ENCODE measurements around the gene IFT81. TPM values are rescaled to one million over a fixed set of nuclear protein-coding genes. Genes with fewer than 3 reads are reported as not detected.
A peak's percentile ranks its signal among the peaks of the same experiment; 100 is the strongest.

The IFT81 gene
- polyA plus RNA-seq, 1 experiment = 22.1 TPM

DNA sequence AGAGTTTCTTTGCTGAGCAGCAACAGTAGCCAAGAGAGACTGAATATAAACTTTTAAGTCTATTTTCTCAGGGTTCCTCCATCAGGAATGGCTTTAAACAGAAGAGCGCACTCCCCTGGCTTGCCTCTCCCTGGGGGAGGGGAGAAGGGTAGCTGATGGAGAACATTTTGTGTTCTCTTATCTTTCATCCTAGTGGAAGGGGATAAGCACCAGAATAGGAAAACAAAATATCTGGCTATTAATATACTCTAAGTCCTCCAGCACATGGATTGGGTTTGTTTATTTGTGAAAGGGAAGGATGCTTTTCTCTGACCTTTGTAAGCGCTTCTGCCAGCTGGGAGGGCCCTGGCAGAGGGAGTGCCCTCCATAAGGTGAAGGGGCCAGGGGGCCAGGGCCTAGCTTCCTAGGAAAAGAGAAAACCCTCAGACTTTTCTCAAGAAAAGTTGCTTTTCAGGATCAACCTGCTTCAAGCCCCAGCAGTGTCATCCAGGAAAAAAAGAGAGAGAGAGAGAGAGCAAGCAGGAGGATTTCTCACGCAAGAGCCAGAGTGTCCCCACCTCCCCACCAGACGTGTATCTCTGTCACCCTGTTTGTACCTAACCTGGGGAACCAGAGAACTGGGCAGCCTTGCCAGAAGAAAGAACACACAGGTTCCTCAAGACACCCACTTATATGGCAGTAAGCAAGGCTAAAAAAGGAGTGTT lies 122.6 kb downstream of the IFT81 start:
- CTCF ChIA-PET = interaction anchor here (0.9 kb wide), 1 partner anchor 22 kb away, joined by 3 read pairs; no protein-coding TSS in a partner anchor
- no peak for DNase-seq (ENCODE audit: low read depth, low spot score)
- H3K27me3 ChIP-seq (ENCODE audit: control insufficient read depth, insufficient read depth, low read length) = no peaks in the 10 kb centered on the region
- POLR2A ChIA-PET = no interaction called here
- no peak overlapping the region for H3K4me3 ChIP-seq (ENCODE audit: low read depth, low read length)
- H3K27ac ChIP-seq (ENCODE audit: low read depth, low read length) = no peak overlapping the region
- no peak for TF ChIP-seq CTCF (IDR thresholded peaks at IDR 0.05; ENCODE audit: low read depth, low read length)
- peaks cover 6% of the 10 kb centered on the region for H3K9me3 ChIP-seq (ENCODE audit: control insufficient read depth, insufficient read depth, low read length)

DNA sequence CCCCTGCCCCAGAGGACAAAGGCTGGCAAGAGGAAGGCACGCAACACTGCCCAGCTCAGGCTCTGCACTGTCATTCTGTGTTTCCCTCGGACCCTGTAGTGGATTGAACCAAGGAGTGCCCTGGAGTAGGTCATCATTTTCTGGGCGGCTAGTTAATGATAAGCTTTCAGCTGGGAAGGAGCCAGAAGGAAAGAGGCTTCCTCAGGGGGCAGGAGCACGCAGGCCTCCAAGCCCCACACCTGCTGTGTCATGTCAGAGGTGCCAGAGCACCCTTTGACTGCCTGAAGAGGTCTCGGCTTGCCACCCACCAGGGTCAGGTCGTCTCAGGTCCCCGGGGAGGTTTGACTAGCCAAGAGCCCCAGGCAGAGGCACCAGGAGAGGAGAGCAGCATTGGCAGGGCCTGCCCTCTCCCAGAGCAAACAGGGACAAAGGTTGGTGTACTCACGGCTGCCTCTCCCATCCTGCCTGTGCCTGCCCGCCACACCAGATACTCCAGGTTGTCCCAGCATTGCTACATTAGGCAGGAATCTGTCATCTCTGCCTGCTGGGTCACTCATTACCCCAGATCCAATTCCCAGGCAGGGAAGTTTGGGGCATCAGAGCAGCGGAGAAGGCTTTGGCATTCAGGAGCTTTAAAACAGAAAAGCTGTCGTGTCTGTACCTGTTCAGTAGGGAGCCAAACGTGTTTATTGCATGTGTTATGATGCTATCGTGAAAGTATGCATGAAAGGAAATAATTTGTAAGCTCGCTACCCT lies 123.4 kb downstream of the IFT81 start:
- CTCF ChIA-PET = interaction anchor here (0.9 to 1.1 kb wide), 3 partner anchors 23 to 184 kb away, joined by 3 to 6 read pairs (median 3); no protein-coding TSS in a partner anchor
- Histone ChIP-seq H3K4me3 (ENCODE audit: low read depth, low read length) (no peak overlapping the region), H3K9me3 (ENCODE audit: control insufficient read depth, insufficient read depth, low read length) (peaks cover 6% of the 10 kb centered on the region), H3K27me3 (ENCODE audit: control insufficient read depth, insufficient read depth, low read length) (no peaks in the 10 kb centered on the region), H3K27ac (ENCODE audit: low read depth, low read length) (no peak overlapping the region)
- no peak for TF ChIP-seq CTCF (IDR thresholded peaks at IDR 0.05; ENCODE audit: low read depth, low read length)
- POLR2A ChIA-PET = interaction anchor here (2.3 kb wide), 1 partner anchor 33 kb away, joined by 14 read pairs; the partner anchor contains the start of gene ATP2A2
- no peak for DNase-seq (ENCODE audit: low read depth, low spot score)

DNA sequence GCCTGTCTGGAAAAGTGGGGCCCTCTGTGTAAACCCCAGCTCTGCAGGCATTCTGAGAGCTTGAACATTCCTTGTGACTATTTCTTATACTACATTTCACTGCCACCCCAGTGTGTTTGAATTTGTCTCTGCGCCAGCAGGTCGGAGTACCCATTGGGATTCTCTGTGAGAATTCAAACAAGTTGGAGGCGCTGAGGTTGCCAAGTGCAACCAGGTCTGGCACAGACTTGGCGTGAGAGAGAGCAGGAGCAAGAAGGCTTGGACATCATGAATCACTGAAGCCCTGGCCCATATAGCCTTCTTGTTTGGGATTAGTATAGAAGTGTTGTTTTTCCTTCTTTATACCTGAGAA lies 123.9 kb downstream of the IFT81 start:
- ChIA-PET CTCF (interaction anchor here (1.1 kb wide), 2 partner anchors 24 to 183 kb away, joined by 3 to 6 read pairs; no protein-coding TSS in a partner anchor), POLR2A (interaction anchor here (2.3 kb wide), 1 partner anchor 32 kb away, joined by 14 read pairs; the partner anchor contains the start of gene ATP2A2)

GRCh38 chr12:110249105-110249504 lies 124.9 kb downstream of the IFT81 start:
- Histone ChIP-seq H3K27ac (ENCODE audit: low read depth, low read length) (no peak overlapping the region), H3K27me3 (ENCODE audit: control insufficient read depth, insufficient read depth, low read length) (no peaks in the 10 kb centered on the region), H3K4me3 (ENCODE audit: low read depth, low read length) (no peak overlapping the region), H3K9me3 (ENCODE audit: control insufficient read depth, insufficient read depth, low read length) (peaks cover 6% of the 10 kb centered on the region)
- POLR2A ChIA-PET = interaction anchor here (0.9 to 2.3 kb wide), 4 partner anchors 21 to 38 kb away, joined by 3 to 14 read pairs (median 4); partner anchors contain the start of gene ATP2A2
- CTCF ChIA-PET = interaction anchor here (1.0 to 1.4 kb wide), 3 partner anchors 25 to 182 kb away, joined by 3 to 5 read pairs (median 4); no protein-coding TSS in a partner anchor
- DNase-seq (ENCODE audit: low read depth, low spot score) = peak; percentile 64
- no peak for TF ChIP-seq CTCF (IDR thresholded peaks at IDR 0.05; ENCODE audit: low read depth, low read length)

More for the DNA sequence above, 123.9 kb downstream of the IFT81 start:
- no peaks in the 10 kb centered on the region for H3K27me3 ChIP-seq (ENCODE audit: control insufficient read depth, insufficient read depth, low read length)
- no peak for TF ChIP-seq CTCF (IDR thresholded peaks at IDR 0.05; ENCODE audit: low read depth, low read length)
- H3K27ac ChIP-seq (ENCODE audit: low read depth, low read length) = no peak overlapping the region
- no peak overlapping the region for H3K4me3 ChIP-seq (ENCODE audit: low read depth, low read length)
- H3K9me3 ChIP-seq (ENCODE audit: control insufficient read depth, insufficient read depth, low read length) = peaks cover 6% of the 10 kb centered on the region
- DNase-seq (ENCODE audit: low read depth, low spot score) = no peak
